ENCODE measurements around the gene TBC1D23.

Gene TBC1D23

DNA sequence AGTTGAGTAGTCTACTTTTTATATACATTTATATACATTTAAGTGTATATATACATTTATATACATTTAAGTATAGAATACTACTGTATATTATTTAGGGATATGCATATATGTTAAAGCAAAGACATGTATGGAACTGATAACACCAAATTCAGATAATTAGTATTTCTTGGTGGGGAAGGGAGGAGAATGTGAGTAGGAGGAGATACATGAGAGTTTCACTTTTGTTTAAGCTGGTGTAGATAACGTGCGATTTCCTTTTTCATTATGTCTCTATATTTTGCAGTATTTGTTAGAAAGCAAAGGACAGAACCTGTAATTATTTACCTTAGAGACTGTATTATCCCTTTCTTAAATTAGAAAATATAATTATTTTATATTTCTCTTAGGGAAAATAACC lies 57.1 kb downstream of the TBC1D23 start:
- TF ChIP-seq, protein P1, sequence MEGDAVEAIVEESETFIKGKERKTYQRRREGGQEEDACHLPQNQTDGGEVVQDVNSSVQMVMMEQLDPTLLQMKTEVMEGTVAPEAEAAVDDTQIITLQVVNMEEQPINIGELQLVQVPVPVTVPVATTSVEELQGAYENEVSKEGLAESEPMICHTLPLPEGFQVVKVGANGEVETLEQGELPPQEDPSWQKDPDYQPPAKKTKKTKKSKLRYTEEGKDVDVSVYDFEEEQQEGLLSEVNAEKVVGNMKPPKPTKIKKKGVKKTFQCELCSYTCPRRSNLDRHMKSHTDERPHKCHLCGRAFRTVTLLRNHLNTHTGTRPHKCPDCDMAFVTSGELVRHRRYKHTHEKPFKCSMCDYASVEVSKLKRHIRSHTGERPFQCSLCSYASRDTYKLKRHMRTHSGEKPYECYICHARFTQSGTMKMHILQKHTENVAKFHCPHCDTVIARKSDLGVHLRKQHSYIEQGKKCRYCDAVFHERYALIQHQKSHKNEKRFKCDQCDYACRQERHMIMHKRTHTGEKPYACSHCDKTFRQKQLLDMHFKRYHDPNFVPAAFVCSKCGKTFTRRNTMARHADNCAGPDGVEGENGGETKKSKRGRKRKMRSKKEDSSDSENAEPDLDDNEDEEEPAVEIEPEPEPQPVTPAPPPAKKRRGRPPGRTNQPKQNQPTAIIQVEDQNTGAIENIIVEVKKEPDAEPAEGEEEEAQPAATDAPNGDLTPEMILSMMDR (IDR thresholded peaks at IDR 0.05; ENCODE audit: low read depth, low read length, poor library complexity, severe bottlenecking), result no peak
- TF ChIP-seq EZH2phosphoT487 (IDR thresholded peaks at IDR 0.05; ENCODE audit: borderline replicate concordance, low read length), result no peak
- H3K79me2 ChIP-seq (ENCODE audit: control insufficient read depth, low read length), result no peaks in the 10 kb centered on the region
- no peak overlapping the region for H3K4me2 ChIP-seq (ENCODE audit: low read length)
- H3K9me3 ChIP-seq (ENCODE audit: control insufficient read depth, insufficient read depth, low read length), result no peaks in the 10 kb centered on the region
- H3K9me2 ChIP-seq (replicated peaks; ENCODE audit: control insufficient read depth, low read length), result no peaks in the 10 kb centered on the region
- no peaks in the 10 kb centered on the region for H4K20me1 ChIP-seq (ENCODE audit: control insufficient read depth, insufficient read depth, low read depth, low read length)
- H3K27me3 ChIP-seq (ENCODE audit: control insufficient read depth, low read length), result no peaks in the 10 kb centered on the region
- H3K27ac ChIP-seq (ENCODE audit: low read depth, low read length), result no peak overlapping the region
- H3F3A ChIP-seq (ENCODE audit: control insufficient read depth, insufficient read depth), result 0 out of 2 replicates have a peak, but pooled peaks cover 2% of the 10 kb centered on the region
- no peak overlapping the region for H3K4me3 ChIP-seq (ENCODE audit: low read length)
- no peaks in the 10 kb centered on the region for H3K4me1 ChIP-seq (ENCODE audit: control insufficient read depth, low read length)
- no peaks in the 10 kb centered on the region for H3K36me3 ChIP-seq (ENCODE audit: control insufficient read depth, low read length)

DNA sequence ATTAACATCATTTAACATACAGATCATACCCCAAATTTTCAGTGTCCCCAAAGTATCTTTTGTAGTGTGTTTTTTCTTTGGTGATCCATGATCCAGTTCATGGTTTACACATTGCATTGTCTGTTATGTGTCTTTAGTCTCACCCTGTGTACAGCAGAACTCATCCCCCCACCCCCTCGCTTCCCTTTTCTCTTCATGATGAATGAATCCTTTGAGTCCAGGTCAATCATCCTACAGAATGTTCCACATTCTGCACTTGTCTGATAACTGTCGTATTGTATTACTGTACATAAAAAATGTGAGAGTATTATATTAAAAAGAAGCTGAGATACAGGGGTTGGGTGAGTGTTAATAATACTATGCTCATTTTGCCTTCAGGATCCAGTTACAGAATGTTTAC lies 59.2 kb downstream of the TBC1D23 start:
- Histone ChIP-seq H3K27ac (ENCODE audit: low read depth, low read length) (no peak overlapping the region), H3K27me3 (ENCODE audit: control insufficient read depth, low read length) (no peaks in the 10 kb centered on the region), H3K4me1 (ENCODE audit: control insufficient read depth, low read length) (no peaks in the 10 kb centered on the region), H3K9me2 (replicated peaks; ENCODE audit: control insufficient read depth, low read length) (no peaks in the 10 kb centered on the region), H3K79me2 (ENCODE audit: control insufficient read depth, low read length) (no peaks in the 10 kb centered on the region), H4K20me1 (ENCODE audit: control insufficient read depth, insufficient read depth, low read depth, low read length) (no peaks in the 10 kb centered on the region), H3F3A (ENCODE audit: control insufficient read depth, insufficient read depth) (0 out of 2 replicates have a peak, but pooled peaks cover 2% of the 10 kb centered on the region), H3K4me3 (ENCODE audit: low read length) (no peak overlapping the region), H3K4me2 (ENCODE audit: low read length) (no peak overlapping the region), H3K36me3 (ENCODE audit: control insufficient read depth, low read length) (no peaks in the 10 kb centered on the region), H3K9me3 (ENCODE audit: control insufficient read depth, insufficient read depth, low read length) (no peaks in the 10 kb centered on the region)
- TF ChIP-seq, protein P1 (IDR thresholded peaks at IDR 0.05; ENCODE audit: low read depth, low read length, poor library complexity, severe bottlenecking), result no peak
- no peak for TF ChIP-seq EZH2phosphoT487 (IDR thresholded peaks at IDR 0.05; ENCODE audit: borderline replicate concordance, low read length)

DNA sequence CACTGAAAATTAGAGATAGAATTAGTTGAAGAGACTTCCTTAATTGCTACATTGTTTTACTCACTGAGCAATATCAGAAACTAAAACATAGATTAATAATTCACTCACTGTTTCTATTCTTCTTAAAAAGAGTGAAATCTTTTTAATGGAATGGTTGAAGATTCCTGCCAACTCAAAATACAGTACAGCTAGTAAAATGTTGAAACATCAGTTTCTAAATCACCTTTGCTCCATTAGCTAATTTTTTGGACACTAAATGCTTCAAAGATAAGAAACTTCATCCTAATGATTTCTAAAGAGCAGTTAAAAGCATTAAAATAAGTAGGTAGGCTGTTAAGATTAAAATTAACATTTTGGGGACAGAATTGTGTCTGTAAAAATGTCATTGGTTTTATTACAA lies 63.3 kb downstream of the TBC1D23 start:
- Histone ChIP-seq H3K27ac (ENCODE audit: low read depth, low read length) (no peak overlapping the region), H3K4me1 (ENCODE audit: control insufficient read depth, low read length) (no peaks in the 10 kb centered on the region), H3K79me2 (ENCODE audit: control insufficient read depth, low read length) (no peaks in the 10 kb centered on the region), H4K20me1 (ENCODE audit: control insufficient read depth, insufficient read depth, low read depth, low read length) (no peaks in the 10 kb centered on the region), H3K27me3 (ENCODE audit: control insufficient read depth, low read length) (no peaks in the 10 kb centered on the region), H3F3A (ENCODE audit: control insufficient read depth, insufficient read depth) (no peaks in the 10 kb centered on the region), H3K4me3 (ENCODE audit: low read length) (no peak overlapping the region), H3K9me3 (ENCODE audit: control insufficient read depth, insufficient read depth, low read length) (no peaks in the 10 kb centered on the region), H3K9me2 (replicated peaks; ENCODE audit: control insufficient read depth, low read length) (no peaks in the 10 kb centered on the region), H3K36me3 (ENCODE audit: control insufficient read depth, low read length) (no peaks in the 10 kb centered on the region; the same call in 1 of the 2 replicates), H3K4me2 (ENCODE audit: low read length) (no peak overlapping the region)
- TF ChIP-seq EZH2phosphoT487 (IDR thresholded peaks at IDR 0.05; ENCODE audit: borderline replicate concordance, low read length), result no peak
- TF ChIP-seq, protein P1 (IDR thresholded peaks at IDR 0.05; ENCODE audit: low read depth, low read length, poor library complexity, severe bottlenecking), result no peak

All from DOHH2 (cell line).